Measurements from ENCODE around the gene SSR4. TPM values are rescaled to one million over a fixed set of nuclear protein-coding genes. Genes with fewer than 3 reads are reported as not detected.

The SSR4 gene
- total and polyA plus RNA-seq, 2 of the 13 experiments (the other 11 are each of a cell fraction or from before 2014, with no cell fraction given), result 214 to 288 TPM

GRCh38 chrX:153828723-153829548 is 34.5 kb downstream of the SSR4 start:
- DNase-seq (ENCODE audit: low spot score) (peak; percentile 2), FAIRE-seq (no peak), ATAC-seq (peak; percentile 52)
- Histone ChIP-seq H3K36me3 (replicated peaks in 1 of 2; ENCODE audit: control insufficient read depth in 1 of 2, insufficient read depth in 2 of 2, low read length in 2 of 2) (no peaks in the 10 kb centered on the region), H3K27me3 (ENCODE audit: control insufficient read depth in 1 of 2, insufficient read depth in 2 of 2, low read length in 2 of 2) (peaks cover 3 to 42% of the 10 kb centered on the region in 2 experiments; a peak in 3 of 5 replicates), H3K4me2 (ENCODE audit: low read depth, low read length) (no peak overlapping the region; the same call in 1 of the 2 replicates), H4K20me1 (ENCODE audit: insufficient read depth, low read length) (no peaks in the 10 kb centered on the region), H3K79me2 (ENCODE audit: insufficient read depth, low read length) (no peaks in the 10 kb centered on the region), H3K9ac (ENCODE audit: insufficient read depth, low read depth, low read length) (no peak overlapping the region), H3K4me1 (ENCODE audit: insufficient read depth, low read length) (no peaks in the 10 kb centered on the region), H3K4me3 (replicated peaks in 1 of 3; ENCODE audit: insufficient read depth in 1 of 3, low read depth in 2 of 3, low read length in 3 of 3) (no peak overlapping the region), H2AFZ (ENCODE audit: low read length) (no peak overlapping the region), H3K9me3 (ENCODE audit: low read length) (no peaks in the 10 kb centered on the region), H3K27ac (ENCODE audit: extremely low read length, insufficient read depth, low read length) (no peak overlapping the region)
- intact Hi-C loops (cut with micrococcal nuclease; ENCODE audit: unreplicated experiment) (no loop called here), in situ Hi-C loops (cut with HindIII; ENCODE audit: extremely low pct_ligation_motif_present, low pct_unique_long_range_greater_than_20kb) (no loop called here)
- WGBS (ENCODE audit: low lambda C conversion rate), result 32% methylated on average over 15 of the region's 50 CpGs
- POLR2A ChIA-PET, result no interaction called here
- BruUV-seq (replicated peaks), result no TSS peak
- CTCF ChIA-PET (ENCODE audit: low intra/inter-chr PET ratio, low total read pairs), result no interaction called here
- no peak for TF ChIP-seq ZHX2 (IDR thresholded peaks at IDR 0.05; ENCODE audit: low read depth)
- no peak for TF ChIP-seq ZHX2 (CRISPR knock-in tag; IDR thresholded peaks at IDR 0.05; ENCODE audit: borderline replicate concordance)
- no peak for TF ChIP-seq SP4 (CRISPR knock-in tag; IDR thresholded peaks at IDR 0.05)
- TF ChIP-seq ZUFSP (CRISPR knock-in tag; IDR thresholded peaks at IDR 0.05; ENCODE audit: borderline replicate concordance), result no peak
- TF ChIP-seq ATF2 (CRISPR knock-in tag; IDR thresholded peaks at IDR 0.05), result no peak
- no peak for TF ChIP-seq ZNF761 (CRISPR knock-in tag; conservative IDR thresholded peaks at IDR 0.05)
- no peak for TF ChIP-seq TARDBP (CRISPR knock-in tag; IDR thresholded peaks at IDR 0.05)
- no peak for TF ChIP-seq ZFX (CRISPR knock-in tag; IDR thresholded peaks at IDR 0.05; ENCODE audit: low read depth)
- TF ChIP-seq RARA (CRISPR knock-in tag; IDR thresholded peaks at IDR 0.05), result no peak
- TF ChIP-seq PBX3 (CRISPR knock-in tag; IDR thresholded peaks at IDR 0.05; ENCODE audit: borderline replicate concordance), result no peak
- TF ChIP-seq ZNF766 (CRISPR knock-in tag; IDR thresholded peaks at IDR 0.05; ENCODE audit: borderline replicate concordance), result no peak
